GM21360 (cell line): ENCODE data around the gene HMGN4.

ENCODE experiments used
- ATAC-seq: cut with Tn5 transposase; IDR thresholded peaks from one replicate; pipeline ENCODE4 v1.9.1; 2021; ENCODE audit warnings: mild to moderate bottlenecking, moderate library complexity; ENCODE audit not compliant: unreplicated experiment

HMGN4 gene

GRCh38 chr6:26550250-26550993, 12.3 kb downstream of the HMGN4 start:
- no peak for ATAC-seq

DNA sequence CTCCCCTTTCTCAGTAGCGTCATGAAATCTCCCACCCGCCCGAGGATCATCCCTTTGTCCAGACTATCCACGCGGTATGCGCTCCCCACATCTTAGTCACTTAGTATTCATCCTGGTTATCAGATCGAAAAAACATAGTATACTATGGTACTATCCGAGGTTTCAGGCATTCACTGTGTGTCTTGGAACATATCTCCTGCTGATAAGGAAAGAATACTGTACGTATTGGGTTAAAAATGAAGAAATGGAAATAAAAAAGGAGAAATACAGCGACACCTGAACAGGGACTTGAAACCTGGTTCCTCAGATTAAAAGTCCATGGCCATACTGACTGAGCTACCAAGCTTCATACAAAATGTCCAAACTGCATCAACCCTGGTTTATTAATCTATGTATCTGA, 14.0 kb downstream of the HMGN4 start:
- no peak for ATAC-seq

GRCh38 chr6:26552640-26553188, 14.5 kb downstream of the HMGN4 start:
- no peak for ATAC-seq

DNA sequence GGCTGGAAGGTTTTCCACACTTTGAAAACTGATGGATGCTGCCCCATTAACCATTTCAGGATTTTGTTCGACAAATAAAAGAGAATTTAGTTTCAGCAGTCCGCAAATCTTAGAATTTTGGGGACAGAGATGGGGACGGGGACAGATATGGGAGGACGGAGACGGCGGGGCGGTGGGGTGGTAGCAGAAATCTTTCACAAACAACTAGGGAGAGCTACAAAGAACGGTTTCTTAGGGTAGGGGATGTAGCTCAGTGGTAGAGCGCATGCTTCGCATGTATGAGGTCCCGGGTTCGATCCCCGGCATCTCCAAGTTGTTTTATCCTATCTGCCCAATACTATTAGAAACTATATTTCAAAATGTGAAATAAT, 15.1 kb downstream of the HMGN4 start:
- no peak for ATAC-seq

- ATAC-seq: peak; percentile 36
Measured at GRCh38 chr6:26553635-26554446, 15.7 kb downstream of the HMGN4 start.

DNA sequence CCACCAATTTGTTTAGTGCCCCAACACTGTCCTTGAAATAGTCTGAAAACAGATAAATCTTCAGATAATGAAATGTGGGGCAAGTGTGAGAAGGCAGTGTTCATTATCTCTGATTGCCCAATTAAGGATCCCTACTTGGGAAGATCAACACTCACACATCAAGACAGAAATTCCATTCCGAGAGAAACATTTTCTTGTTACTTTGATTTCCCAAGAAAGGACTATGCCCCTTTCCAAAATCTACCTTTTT, 16.2 kb downstream of the HMGN4 start:
- no peak for ATAC-seq

- no peak for ATAC-seq
Measured at GRCh38 chr6:26554697-26555504, 16.7 kb downstream of the HMGN4 start.

DNA sequence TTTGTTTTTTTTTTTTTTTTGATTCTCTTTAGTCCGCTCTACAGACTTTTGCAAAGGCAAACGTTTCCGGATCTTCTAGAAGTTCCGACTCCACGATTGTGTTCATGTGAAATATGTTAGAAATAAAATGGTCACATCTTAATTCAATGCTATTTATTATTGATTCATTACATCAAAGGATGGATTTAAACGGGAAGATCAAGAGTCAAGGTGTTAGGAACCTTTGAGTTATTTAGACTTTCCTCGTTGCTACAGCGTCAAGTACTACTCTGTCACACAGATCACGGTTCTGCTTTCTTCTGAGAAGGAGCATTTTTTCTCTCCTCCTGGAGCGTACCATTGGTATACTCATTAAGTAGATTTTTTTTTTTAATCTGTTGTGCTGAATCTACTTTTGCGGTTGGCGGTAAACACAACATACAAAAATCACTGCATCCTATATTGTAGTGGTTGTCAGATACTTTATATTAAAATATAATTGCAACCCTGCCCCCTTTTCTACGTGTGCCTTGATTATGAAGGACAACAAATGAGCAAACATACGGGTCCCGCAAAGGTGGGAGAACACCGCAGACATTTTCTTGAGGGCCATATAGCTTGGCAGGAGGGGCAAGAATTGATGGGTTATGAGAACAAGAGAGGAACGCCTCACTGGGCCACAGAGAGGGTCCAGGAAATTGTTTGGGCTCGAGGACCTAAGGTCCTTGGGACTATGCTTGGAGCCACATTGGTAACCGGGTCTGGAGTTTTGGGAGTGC, 17.5 kb downstream of the HMGN4 start:
- no peak for ATAC-seq

DNA sequence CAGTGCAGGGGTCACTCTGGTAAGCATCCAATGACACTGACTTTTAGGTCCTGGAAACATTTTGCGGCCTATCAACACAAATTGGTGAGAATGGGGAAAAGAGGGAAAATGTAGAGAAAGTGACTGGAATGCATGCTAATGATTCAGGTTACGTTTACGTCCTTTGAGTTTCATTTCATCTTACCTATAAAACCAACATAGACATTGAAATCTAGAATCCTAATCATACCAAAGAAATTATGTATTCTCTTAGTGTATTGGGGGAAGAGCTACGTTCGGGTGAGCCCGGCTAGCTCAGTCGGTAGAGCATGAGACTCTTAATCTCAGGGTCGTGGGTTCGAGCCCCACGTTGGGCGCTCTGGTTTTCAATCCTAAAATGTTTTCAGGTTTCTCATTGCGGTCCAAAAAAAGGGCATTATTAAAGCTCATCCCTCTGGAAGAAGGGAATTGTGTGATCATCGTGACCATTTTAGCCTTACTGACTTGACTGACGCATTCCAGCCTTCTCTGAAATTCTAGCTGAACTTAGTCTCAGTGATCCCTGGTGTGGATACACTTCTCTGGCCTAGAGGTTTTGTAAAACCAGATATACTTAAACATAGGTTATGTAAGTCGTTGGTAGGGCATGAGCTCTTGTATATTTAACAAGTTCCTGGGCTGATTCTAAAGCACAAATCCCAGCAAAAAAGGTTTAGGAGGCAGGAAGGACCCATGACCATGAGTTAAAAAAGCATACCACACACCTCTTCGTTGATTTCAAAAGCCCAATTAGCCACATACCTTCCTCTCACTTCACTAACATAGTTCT, 18.3 kb downstream of the HMGN4 start:
- no peak for ATAC-seq

- no peak for ATAC-seq
Measured at GRCh38 chr6:26561533-26562466, 23.6 kb downstream of the HMGN4 start.

- no peak for ATAC-seq
Measured at GRCh38 chr6:26563488-26563887, 25.3 kb downstream of the HMGN4 start.

GRCh38 chr6:26568601-26569432, 30.7 kb downstream of the HMGN4 start:
- ATAC-seq: no peak

DNA sequence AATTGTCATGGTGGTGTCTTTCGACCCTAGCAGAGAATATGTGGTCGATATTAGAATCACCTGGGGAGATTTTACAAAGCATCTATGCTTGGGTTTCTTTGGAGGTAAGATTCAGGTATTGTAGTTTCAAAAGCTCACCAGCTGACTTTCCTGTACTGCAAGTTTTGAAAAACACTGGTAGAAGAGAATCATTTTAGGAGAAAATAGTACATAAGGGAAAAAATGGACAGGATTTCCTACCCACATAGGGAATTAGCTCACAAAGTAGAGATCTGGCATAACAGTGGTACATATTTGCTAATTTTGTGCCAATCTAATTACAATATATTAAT, 31.2 kb downstream of the HMGN4 start:
- no peak for ATAC-seq

GRCh38 chr6:26570027-26570809, 32.1 kb downstream of the HMGN4 start:
- no peak for ATAC-seq

GRCh38 chr6:26571592-26572296, 33.6 kb downstream of the HMGN4 start:
- ATAC-seq: no peak

GRCh38 chr6:26575494-26575939, 37.4 kb downstream of the HMGN4 start:
- ATAC-seq: no peak

DNA sequence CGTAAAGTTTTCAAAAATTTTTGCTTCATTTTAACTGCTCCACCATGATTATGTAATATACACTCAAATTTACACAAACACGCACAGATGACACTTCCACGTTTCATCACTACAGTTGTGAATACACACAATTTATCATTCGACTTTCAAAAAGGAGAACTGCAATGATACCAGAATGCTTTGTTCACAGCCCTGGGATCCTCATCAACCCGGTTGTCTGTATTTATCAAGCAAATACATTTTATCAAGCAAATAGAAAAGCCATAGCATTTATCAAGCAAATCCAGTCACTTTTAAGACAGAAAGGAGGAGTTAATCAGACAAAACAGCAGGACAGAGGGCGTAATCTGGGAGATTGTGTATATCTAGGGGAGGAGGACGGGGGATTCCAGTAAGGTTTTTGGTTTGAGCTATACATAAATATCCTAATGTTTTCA, 38.3 kb downstream of the HMGN4 start:
- ATAC-seq: no peak
